Suprapubic skin (tissue), 3 donors: ENCODE results near the gene SPIRE2.

Experiments
- POLR2AphosphoS5 ChIP-seq, 3 donors: sonication (generic); formaldehyde crosslinking; IDR thresholded peaks; one replicate each; pipeline ENCODE4 v1.6.1; 2017; ENCODE audit warnings: antibody characterized with exemption in 3 of 3
- TF ChIP-seq, protein P1 (sequence below), 2 donors: fragments of 200-600 bp in 1 of 2; fragments of 450-650 bp in 1 of 2; sonication (generic) in 1 of 2; IDR thresholded peaks; one replicate each; pipeline ENCODE4 v1.5.1; 2016 to 2019; ENCODE audit warnings: antibody characterized with exemption in 2 of 2, mild to moderate bottlenecking in 1 of 2, moderate library complexity in 1 of 2

- TF ChIP-seq POLR2AphosphoS5 (IDR thresholded peaks at IDR 0.05) = no peak
- TF ChIP-seq, protein P1, sequence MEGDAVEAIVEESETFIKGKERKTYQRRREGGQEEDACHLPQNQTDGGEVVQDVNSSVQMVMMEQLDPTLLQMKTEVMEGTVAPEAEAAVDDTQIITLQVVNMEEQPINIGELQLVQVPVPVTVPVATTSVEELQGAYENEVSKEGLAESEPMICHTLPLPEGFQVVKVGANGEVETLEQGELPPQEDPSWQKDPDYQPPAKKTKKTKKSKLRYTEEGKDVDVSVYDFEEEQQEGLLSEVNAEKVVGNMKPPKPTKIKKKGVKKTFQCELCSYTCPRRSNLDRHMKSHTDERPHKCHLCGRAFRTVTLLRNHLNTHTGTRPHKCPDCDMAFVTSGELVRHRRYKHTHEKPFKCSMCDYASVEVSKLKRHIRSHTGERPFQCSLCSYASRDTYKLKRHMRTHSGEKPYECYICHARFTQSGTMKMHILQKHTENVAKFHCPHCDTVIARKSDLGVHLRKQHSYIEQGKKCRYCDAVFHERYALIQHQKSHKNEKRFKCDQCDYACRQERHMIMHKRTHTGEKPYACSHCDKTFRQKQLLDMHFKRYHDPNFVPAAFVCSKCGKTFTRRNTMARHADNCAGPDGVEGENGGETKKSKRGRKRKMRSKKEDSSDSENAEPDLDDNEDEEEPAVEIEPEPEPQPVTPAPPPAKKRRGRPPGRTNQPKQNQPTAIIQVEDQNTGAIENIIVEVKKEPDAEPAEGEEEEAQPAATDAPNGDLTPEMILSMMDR (IDR thresholded peaks at IDR 0.05) = no peak
Measured at GRCh38 chr16:89881368-89881730, 53.1 kb downstream of the SPIRE2 start.
